Gastrocnemius medialis (tissue), 4 donors: ENCODE measurements around the gene ARHGEF4. TPM values are rescaled to one million over a fixed set of nuclear protein-coding genes. Genes with fewer than 3 reads are reported as not detected.

Experiments
- ATAC-seq, 2 donors: fragments of 150-250 bp; one replicate each; pipeline ENCODE4 v1.9.1; 2016
- DNase-seq, 2 donors: peaks; one replicate each; pipeline ENCODE4 v3.0.0-alpha.2; 2019
- H3K27ac ChIP-seq, 4 donors: fragments of 200-600 bp; sonication (generic); 1 replicate in 1 of 4; 2 replicates in 3 of 4; pipeline ENCODE4 v1.5.1; 2016 to 2018; ENCODE audit warnings: mild to moderate bottlenecking in 2 of 4, moderate library complexity in 1 of 4
- H3K27me3 ChIP-seq, 3 donors: fragments of 200-600 bp; sonication (generic) in 2 of 3; 1 replicate in 1 of 3; 2 replicates in 2 of 3; pipeline versions ENCODE4 v1.5.1 to v1.6.0; 2016 to 2019; ENCODE audit warnings: mild to moderate bottlenecking in 1 of 3, moderate library complexity in 1 of 3
- H3K36me3 ChIP-seq, 2 donors: fragments of 200-600 bp; sonication (generic) in 1 of 2; one replicate each; pipeline ENCODE4 v1.5.1; 2017 to 2018
- H3K4me1 ChIP-seq, 2 donors: fragments of 200-600 bp; sonication (generic) in 1 of 2; one replicate each; pipeline ENCODE4 v1.5.1; 2016 to 2017; ENCODE audit warnings: mild to moderate bottlenecking in 2 of 2
- H3K4me3 ChIP-seq, 4 donors: fragments of 200-600 bp; sonication (generic) in 3 of 4; 1 replicate in 1 of 4; 2 replicates in 3 of 4; pipeline ENCODE4 v1.5.1; 2016 to 2019; ENCODE audit warnings: mild to moderate bottlenecking in 2 of 4
- H3K9me3 ChIP-seq, 3 donors: fragments of 200-600 bp; sonication (generic) in 2 of 3; 1 replicate in 1 of 3; 2 replicates in 2 of 3; pipeline ENCODE4 v1.5.1; 2016 to 2019
- POLR2A ChIP-seq, 2 donors: fragments of 450-650 bp; IDR thresholded peaks; one replicate each; pipeline ENCODE4 v1.6.1; 2017; ENCODE audit warnings: antibody characterized with exemption in 2 of 2, mild to moderate bottlenecking in 2 of 2, moderate library complexity in 2 of 2
- in situ Hi-C, 4 donors: fragments of 200-750 bp; cut with MboI; loops; one replicate each; pipeline versions ENCODE4 v1.15.0 to v1.8.0; 2017; ENCODE audit warnings: low sequenced_read_pairs in 4 of 4
- intact Hi-C: fragments of 100-400 bp; cut with DNase I; formaldehyde crosslinking; loops from one replicate; pipeline ENCODE4 v1.15.1; 2023; ENCODE audit warnings: low total_unique reads
- total RNA-seq, 4 donors: library from RNA; depleted of rRNA; stranded (reverse); fragments of >200 nt; gene quantifications; one replicate each; pipeline versions ENCODE4 v1.1.0 to v1.2.3, GENCODE V29; 2016
- TF ChIP-seq, protein P1 (sequence below), 5 experiments: fragments of 450-650 bp in 3 of 5; fragments of 200-600 bp in 2 of 5; sonication (generic) in 2 of 5; IDR thresholded peaks in 4 of 5; conservative IDR thresholded peaks in 1 of 5; 1 replicate in 4 of 5; 2 replicates in 1 of 5; pipeline ENCODE4 v1.5.1; 2016 to 2019; ENCODE audit warnings: antibody characterized with exemption in 5 of 5, mild to moderate bottlenecking in 3 of 5, moderate library complexity in 3 of 5

ARHGEF4 gene
- total RNA-seq, 4 donors from 2014 or later, result 1.0 to 14.8 (median 5.1) TPM

DNA sequence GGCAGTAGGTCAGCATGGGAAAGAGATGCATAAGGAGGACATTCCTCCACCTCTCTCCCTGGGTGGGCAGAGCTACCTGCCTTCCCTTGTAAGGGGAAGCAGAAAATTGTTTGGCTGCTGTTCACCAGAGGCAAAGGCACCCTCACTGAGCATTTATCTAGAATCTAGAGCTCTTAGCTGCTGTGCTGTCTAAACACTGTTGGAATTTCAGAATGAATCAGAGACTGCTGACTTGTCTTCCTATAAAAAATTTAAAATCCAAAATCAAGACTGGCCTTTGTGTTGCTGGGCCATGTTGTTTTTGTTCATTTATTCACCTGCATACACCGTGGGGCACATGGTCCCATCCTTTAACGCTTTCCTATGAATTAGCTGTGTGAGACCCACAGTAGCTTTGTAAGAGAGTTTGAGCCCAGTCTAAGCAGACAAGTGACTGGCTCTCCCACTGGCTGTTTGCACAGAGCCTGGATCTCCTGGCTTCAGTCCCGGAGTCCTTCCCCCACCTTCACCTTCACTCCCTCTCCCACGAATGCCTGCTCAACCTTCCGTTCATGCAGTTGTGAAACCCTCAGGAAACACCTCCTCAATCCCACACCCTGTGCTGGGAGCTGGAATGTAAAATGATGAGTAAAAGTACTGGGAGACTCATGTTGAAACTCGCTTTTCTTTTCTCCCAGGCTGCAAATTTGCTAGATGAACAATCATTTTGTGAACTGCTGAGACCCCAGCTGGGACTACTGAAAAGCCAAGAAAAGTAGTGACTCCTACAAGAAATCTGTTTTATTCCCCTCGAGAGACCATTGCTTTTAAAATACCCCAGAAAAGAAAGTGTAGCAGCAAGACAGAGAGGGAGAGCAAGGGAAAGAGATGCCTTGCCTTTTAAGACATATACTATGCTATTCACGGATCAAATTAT, 180.4 kb downstream of the ARHGEF4 start:
- DNase-seq (no peak), ATAC-seq (no peak)
- in situ Hi-C loops (no loop called here), intact Hi-C loops (no loop called here)
- H3K4me1 ChIP-seq, result no peaks in the 10 kb centered on the region
- no peaks in the 10 kb centered on the region for H3K36me3 ChIP-seq
- TF ChIP-seq POLR2A (IDR thresholded peaks at IDR 0.05), result no peak
- TF ChIP-seq, protein P1, sequence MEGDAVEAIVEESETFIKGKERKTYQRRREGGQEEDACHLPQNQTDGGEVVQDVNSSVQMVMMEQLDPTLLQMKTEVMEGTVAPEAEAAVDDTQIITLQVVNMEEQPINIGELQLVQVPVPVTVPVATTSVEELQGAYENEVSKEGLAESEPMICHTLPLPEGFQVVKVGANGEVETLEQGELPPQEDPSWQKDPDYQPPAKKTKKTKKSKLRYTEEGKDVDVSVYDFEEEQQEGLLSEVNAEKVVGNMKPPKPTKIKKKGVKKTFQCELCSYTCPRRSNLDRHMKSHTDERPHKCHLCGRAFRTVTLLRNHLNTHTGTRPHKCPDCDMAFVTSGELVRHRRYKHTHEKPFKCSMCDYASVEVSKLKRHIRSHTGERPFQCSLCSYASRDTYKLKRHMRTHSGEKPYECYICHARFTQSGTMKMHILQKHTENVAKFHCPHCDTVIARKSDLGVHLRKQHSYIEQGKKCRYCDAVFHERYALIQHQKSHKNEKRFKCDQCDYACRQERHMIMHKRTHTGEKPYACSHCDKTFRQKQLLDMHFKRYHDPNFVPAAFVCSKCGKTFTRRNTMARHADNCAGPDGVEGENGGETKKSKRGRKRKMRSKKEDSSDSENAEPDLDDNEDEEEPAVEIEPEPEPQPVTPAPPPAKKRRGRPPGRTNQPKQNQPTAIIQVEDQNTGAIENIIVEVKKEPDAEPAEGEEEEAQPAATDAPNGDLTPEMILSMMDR (IDR thresholded peaks at IDR 0.05 in 4 of 5, conservative IDR thresholded peaks at IDR 0.05 in 1 of 5), result no peak
- no peaks in the 10 kb centered on the region for H3K9me3 ChIP-seq
- H3K4me3 ChIP-seq, result no peak overlapping the region
- H3K27ac ChIP-seq, result no peak overlapping the region
- peaks cover 0 to 3% (median 0%) of the 10 kb centered on the region in 3 donors for H3K27me3 ChIP-seq

DNA sequence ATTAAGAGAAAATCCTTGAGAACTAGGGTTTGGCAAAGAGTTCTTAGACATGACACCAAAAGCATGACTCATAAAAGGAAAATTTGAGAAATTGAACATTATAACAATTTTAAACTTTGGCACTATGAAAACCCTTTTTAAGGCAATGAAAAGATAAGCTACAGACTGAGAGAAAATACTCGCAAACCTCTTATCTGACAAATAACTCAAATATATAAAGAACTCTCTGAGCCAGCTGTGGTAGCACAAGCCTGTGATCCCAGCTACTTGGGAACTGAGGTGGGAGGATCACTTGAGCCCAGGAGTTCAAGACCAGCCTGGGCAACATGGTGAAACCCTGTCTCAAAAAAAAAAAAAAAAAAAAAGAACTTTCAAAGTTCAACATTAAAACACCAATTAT, 186.0 kb downstream of the ARHGEF4 start:
- Histone ChIP-seq H3K36me3 (no peaks in the 10 kb centered on the region), H3K27me3 (peaks cover 0 to 4% (median 0%) of the 10 kb centered on the region in 3 donors), H3K4me3 (no peak overlapping the region), H3K9me3 (no peaks in the 10 kb centered on the region), H3K27ac (no peak overlapping the region), H3K4me1 (no peaks in the 10 kb centered on the region)
- DNase-seq, result no peak
- TF ChIP-seq POLR2A (IDR thresholded peaks at IDR 0.05), result no peak
- TF ChIP-seq, protein P1 (IDR thresholded peaks at IDR 0.05 in 4 of 5, conservative IDR thresholded peaks at IDR 0.05 in 1 of 5), result no peak
- no peak for ATAC-seq
- in situ Hi-C loops (no loop called here), intact Hi-C loops (no loop called here)

DNA sequence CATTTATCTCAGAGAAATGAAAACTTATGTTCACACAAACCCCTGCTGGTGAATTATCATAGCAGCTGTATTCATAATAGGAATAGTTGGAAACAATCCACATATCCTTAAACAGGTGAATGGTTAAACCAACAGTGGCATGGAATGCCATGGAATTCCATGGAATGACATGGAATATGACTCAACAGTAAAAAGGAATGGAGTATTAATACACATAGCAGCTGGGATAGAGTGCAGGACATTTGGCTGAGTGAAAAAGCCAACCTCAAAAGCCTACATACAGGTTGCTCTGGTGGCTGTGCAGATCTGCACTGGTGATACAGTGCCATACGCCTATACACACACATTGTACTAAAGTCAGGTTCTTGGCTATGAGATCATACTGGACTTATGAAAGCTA, 187.0 kb downstream of the ARHGEF4 start:
- TF ChIP-seq, protein P1 (IDR thresholded peaks at IDR 0.05 in 4 of 5, conservative IDR thresholded peaks at IDR 0.05 in 1 of 5), result no peak
- no peak for TF ChIP-seq POLR2A (IDR thresholded peaks at IDR 0.05)
- H3K9me3 ChIP-seq, result no peaks in the 10 kb centered on the region
- peaks cover 0 to 4% (median 0%) of the 10 kb centered on the region in 3 donors for H3K27me3 ChIP-seq
- ATAC-seq, result no peak
- DNase-seq, result no peak
- in situ Hi-C loops (no loop called here), intact Hi-C loops (no loop called here)
- H3K4me1 ChIP-seq, result no peaks in the 10 kb centered on the region
- no peak overlapping the region for H3K4me3 ChIP-seq
- H3K27ac ChIP-seq, result no peak overlapping the region
- no peaks in the 10 kb centered on the region for H3K36me3 ChIP-seq

DNA sequence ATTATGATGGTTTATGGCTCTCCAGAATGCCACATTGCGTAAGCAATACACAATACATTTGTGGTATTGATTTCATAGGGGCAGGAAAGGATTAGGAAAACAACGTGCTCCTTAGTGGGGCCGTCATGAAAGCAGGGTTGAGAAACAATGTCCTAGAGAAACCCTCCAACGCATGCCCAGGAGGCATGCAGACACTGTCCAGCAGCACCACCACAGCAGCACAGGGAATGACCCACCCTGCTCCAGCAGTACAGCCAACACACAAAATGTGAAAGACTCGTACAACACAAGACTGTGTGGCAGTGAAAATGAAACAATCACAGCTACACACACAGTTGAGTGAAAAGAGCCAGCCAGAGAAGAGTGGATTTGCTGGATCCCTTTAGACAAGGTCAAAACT, 190.2 kb downstream of the ARHGEF4 start:
- peaks cover 0 to 3% (median 0%) of the 10 kb centered on the region in 3 donors for H3K27me3 ChIP-seq
- H3K36me3 ChIP-seq, result no peaks in the 10 kb centered on the region
- H3K9me3 ChIP-seq, result no peaks in the 10 kb centered on the region
- no peak overlapping the region for H3K27ac ChIP-seq
- no peak for TF ChIP-seq POLR2A (IDR thresholded peaks at IDR 0.05)
- TF ChIP-seq, protein P1 (IDR thresholded peaks at IDR 0.05 in 4 of 5, conservative IDR thresholded peaks at IDR 0.05 in 1 of 5), result no peak
- no peak overlapping the region for H3K4me3 ChIP-seq
- H3K4me1 ChIP-seq, result no peaks in the 10 kb centered on the region
- DNase-seq (no peak), ATAC-seq (no peak)
- in situ Hi-C loops (no loop called here), intact Hi-C loops (no loop called here)
